Measurements from ENCODE around the gene HTR3A.

Gene HTR3A

DNA sequence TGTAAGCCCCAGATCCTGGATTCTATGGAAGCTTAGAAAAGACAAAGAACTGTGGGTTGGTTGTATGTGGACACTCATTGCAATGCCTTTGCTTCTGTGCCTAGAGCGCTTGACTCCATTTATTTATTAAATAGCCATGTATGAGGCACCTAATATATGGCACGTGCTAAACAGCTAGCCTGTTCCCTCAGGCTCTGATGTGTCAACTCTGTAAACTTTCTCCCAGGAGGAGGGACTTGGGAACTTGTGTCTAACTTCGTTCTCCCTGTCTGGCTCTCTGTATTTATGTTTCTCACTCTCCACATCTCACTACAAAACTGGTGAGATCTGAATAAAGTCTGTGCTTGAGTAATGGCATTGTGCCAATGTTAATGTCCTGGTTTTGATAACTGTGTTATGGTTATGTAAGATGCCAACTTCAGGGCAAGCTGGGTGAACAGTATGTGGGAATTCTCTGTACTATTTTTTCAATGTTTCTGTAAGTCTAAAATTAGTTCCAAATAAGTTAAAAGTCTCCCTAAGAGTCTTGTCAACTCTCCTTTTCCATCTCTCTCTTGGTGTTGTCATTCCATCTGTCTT is 50.5 kb downstream of the HTR3A start:
- Mint-ChIP-seq H3K4me3 (no peak overlapping the region), H3K27ac (no peak overlapping the region), H3K9me3 (no peaks in the 10 kb centered on the region), H3K4me1 (no peaks in the 10 kb centered on the region), H3K27me3 (ENCODE audit: low read depth, poor library complexity) (peaks cover 27% of the 10 kb centered on the region), H3K36me3 (ENCODE audit: low read depth) (no peaks in the 10 kb centered on the region)
- no peak for DNase-seq
- TF ChIP-seq, protein P1, sequence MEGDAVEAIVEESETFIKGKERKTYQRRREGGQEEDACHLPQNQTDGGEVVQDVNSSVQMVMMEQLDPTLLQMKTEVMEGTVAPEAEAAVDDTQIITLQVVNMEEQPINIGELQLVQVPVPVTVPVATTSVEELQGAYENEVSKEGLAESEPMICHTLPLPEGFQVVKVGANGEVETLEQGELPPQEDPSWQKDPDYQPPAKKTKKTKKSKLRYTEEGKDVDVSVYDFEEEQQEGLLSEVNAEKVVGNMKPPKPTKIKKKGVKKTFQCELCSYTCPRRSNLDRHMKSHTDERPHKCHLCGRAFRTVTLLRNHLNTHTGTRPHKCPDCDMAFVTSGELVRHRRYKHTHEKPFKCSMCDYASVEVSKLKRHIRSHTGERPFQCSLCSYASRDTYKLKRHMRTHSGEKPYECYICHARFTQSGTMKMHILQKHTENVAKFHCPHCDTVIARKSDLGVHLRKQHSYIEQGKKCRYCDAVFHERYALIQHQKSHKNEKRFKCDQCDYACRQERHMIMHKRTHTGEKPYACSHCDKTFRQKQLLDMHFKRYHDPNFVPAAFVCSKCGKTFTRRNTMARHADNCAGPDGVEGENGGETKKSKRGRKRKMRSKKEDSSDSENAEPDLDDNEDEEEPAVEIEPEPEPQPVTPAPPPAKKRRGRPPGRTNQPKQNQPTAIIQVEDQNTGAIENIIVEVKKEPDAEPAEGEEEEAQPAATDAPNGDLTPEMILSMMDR (IDR thresholded peaks at IDR 0.05), result no peak

DNA sequence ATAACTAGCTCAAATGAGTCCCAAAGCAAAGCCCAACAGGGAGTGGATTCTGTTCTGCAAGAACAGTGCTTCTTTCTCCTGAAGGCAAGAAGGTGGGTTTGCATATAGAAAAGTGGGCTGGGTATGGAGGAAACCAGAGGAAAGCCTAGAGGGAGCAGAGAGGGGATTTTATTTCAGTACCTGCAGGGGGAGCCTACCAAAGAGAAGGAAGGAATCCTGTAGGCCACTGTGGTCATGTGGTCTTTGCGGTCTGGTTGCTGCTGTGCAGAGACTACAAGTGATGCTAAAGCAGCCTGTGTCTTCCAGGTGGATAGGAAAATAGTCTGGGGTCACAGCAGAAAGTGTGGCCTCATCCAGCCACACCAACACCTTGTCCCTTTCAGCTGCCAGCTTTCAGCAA is 51.4 kb downstream of the HTR3A start:
- H3K4me3 Mint-ChIP-seq, result no peak overlapping the region
- DNase-seq, result no peak
- H3K27ac Mint-ChIP-seq, result no peak overlapping the region
- H3K27me3 Mint-ChIP-seq (ENCODE audit: low read depth, poor library complexity), result peaks cover 27% of the 10 kb centered on the region
- H3K36me3 Mint-ChIP-seq (ENCODE audit: low read depth), result no peaks in the 10 kb centered on the region
- H3K9me3 Mint-ChIP-seq, result no peaks in the 10 kb centered on the region
- TF ChIP-seq, protein P1 (IDR thresholded peaks at IDR 0.05), result no peak
- no peaks in the 10 kb centered on the region for H3K4me1 Mint-ChIP-seq

DNA sequence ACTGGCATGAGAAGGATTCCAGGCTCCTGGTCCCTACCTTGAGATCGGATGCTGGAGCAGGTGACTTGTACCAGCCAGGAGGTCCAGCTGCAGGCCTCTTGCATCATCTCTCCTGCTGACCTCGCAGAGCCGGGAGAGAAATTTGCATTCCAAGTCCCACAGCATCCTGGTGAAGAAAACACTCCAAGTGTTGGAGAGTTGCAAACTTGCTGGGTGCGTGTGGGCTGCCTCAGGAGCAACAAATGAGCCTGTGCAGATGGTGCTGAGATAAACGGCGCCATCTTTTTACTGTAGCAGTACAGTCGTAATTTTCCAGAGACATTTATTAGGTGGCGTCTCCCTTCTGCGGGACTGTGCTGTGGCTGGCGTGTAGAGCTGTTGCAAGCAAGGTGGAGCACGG is 52.5 kb downstream of the HTR3A start:
- H3K9me3 Mint-ChIP-seq, result no peaks in the 10 kb centered on the region
- TF ChIP-seq, protein P1 (IDR thresholded peaks at IDR 0.05), result no peak
- H3K27me3 Mint-ChIP-seq (ENCODE audit: low read depth, poor library complexity), result peaks cover 30% of the 10 kb centered on the region
- no peak for DNase-seq
- no peaks in the 10 kb centered on the region for H3K36me3 Mint-ChIP-seq (ENCODE audit: low read depth)
- no peaks in the 10 kb centered on the region for H3K4me1 Mint-ChIP-seq
- H3K4me3 Mint-ChIP-seq, result no peak overlapping the region
- H3K27ac Mint-ChIP-seq, result no peak overlapping the region

DNA sequence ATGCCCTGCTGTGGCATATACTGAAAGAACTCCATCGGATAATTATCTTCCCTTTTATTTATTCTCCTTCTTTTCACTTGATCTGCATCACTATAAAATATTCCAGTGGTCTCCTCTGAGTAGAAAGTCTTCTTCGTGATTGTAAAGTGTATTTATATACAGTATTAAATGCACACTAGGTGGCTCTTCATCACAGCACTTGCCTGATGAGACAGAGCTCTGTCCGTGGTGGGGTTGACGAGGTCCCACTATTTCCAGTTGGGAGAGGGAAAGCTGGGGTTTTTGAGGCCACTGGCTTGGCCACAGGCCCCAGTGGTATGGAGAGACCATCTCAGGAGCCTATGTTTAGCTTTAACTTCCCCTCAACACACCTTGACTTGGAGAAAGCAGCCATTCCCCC is 53.0 kb downstream of the HTR3A start:
- no peak for DNase-seq
- peaks cover 26% of the 10 kb centered on the region for H3K27me3 Mint-ChIP-seq (ENCODE audit: low read depth, poor library complexity)
- H3K36me3 Mint-ChIP-seq (ENCODE audit: low read depth), result no peaks in the 10 kb centered on the region
- no peak overlapping the region for H3K4me3 Mint-ChIP-seq
- no peaks in the 10 kb centered on the region for H3K9me3 Mint-ChIP-seq
- no peak overlapping the region for H3K27ac Mint-ChIP-seq
- H3K4me1 Mint-ChIP-seq, result no peaks in the 10 kb centered on the region
- TF ChIP-seq, protein P1 (IDR thresholded peaks at IDR 0.05), result no peak

DNA sequence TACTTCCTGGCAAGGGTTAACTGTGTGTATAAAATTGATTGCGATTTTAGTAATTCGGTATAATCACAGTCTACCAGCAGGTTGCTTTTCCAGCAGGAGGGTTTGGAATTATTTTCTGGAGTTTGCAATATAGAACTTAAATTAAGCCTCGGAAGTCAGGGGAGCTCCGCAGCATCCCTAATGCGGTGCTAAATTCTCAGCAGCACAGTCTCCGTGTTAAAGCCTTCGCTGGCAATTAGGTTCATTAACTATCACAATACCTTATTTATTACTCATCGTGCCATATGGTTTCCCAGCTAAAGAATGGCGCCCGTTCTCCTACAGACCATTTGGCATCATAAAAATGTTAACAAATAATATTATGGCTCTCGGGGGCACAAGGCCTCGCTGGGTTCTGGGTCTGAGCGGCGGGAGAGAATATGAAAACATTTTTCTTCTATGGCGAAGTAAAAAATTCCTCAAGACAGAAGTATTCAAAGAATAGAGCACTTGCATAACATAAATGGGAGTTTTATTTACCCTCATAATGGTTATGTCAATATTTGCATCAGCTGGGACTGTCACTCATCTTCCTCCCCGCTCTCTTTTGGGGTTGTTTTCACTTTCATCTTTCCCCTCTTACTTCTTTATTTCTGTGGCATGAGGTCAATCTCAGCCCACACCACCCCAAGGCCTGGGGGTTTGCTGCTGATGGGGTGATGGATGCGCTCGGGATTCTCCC is 56.5 kb downstream of the HTR3A start:
- Mint-ChIP-seq H3K27me3 (ENCODE audit: low read depth, poor library complexity) (peaks cover 19% of the 10 kb centered on the region), H3K4me3 (no peak overlapping the region), H3K27ac (no peak overlapping the region), H3K9me3 (no peaks in the 10 kb centered on the region), H3K4me1 (peaks cover 7% of the 10 kb centered on the region), H3K36me3 (ENCODE audit: low read depth) (no peaks in the 10 kb centered on the region)
- TF ChIP-seq, protein P1 (IDR thresholded peaks at IDR 0.05), result no peak
- DNase-seq, result no peak

DNA sequence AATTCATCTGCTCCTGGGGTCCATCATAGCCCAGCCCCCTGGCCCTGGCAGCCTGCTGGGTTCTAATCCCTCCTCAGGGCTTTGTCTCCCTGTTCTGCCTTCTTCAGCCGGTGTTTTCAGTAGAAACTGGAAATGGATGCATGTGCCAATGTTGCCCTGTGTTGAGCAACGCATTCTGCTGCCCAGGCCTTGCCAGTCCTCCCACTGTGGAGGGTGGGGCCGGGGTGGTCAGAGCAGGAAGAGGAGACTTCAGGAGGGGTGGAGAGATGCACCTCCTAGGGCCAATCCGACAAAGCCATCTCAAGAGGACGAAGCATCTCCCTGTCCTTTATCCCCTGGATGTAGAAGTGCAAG is 57.0 kb downstream of the HTR3A start:
- H3K27me3 Mint-ChIP-seq (ENCODE audit: low read depth, poor library complexity), result peaks cover 19% of the 10 kb centered on the region
- no peaks in the 10 kb centered on the region for H3K36me3 Mint-ChIP-seq (ENCODE audit: low read depth)
- H3K27ac Mint-ChIP-seq, result no peak overlapping the region
- TF ChIP-seq, protein P1 (IDR thresholded peaks at IDR 0.05), result no peak
- no peak overlapping the region for H3K4me3 Mint-ChIP-seq
- no peaks in the 10 kb centered on the region for H3K9me3 Mint-ChIP-seq
- no peak for DNase-seq
- H3K4me1 Mint-ChIP-seq, result peaks cover 12% of the 10 kb centered on the region
